Stimulated activated naive CD8-positive, alpha-beta T cell treated with anti-CD3 and anti-CD28 coated beads, Interleukin-15, Interleukin-2, amounts not matched to agents 100 U/mL and 50 U/mL, for 24 hours (primary cell): ENCODE data around the gene HMHB1.
"Not testable (repeated sequence)": the region's sequence is repeated elsewhere in the genome, so short reads cannot be mapped to it uniquely, and the experiment has no call there.

ENCODE experiments used
- ATAC-seq: fragments of 150-1000 bp; cut with Tn5 transposase; one replicate; pipeline ENCODE4 v1.10.0; 2021
- DNase-seq: peaks from one replicate; pipeline ENCODE4 v3.0.0; 2021

HMHB1 gene

GRCh38 chr5:143801252-143801939 is 10.6 kb upstream of the HMHB1 start:
- no peak for DNase-seq
- no peak for ATAC-seq

- DNase-seq (no peak), ATAC-seq (no peak)
These were observed 6.1 kb upstream of the HMHB1 start for GRCh38 chr5:143805861-143806260.

- ATAC-seq (no peak), DNase-seq (no peak)
These were observed 5.4 kb upstream of the HMHB1 start for GRCh38 chr5:143806579-143806978.

DNA sequence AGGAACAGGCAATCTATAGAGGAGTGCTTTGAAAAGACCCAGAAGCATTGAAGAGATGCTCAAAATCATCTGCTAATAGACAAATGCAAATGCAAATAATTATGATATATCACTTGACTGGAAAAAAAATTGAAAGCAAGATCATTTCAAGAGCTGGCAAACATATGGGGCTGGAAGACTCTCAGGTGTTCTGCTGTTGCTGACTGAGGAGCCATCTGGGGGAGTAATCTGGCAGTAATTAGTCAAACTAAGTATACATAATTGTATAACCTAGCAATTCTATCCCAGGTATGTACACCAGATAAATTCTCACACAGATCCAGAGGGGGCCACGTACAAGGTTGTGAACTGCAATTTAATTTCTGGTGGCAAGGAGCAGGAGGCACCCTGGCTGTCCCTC is 4.6 kb upstream of the HMHB1 start:
- no peak for DNase-seq
- no peak for ATAC-seq

GRCh38 chr5:143816370-143816769 is 4.4 kb downstream of the HMHB1 start:
- not testable (repeated sequence) for ATAC-seq, DNase-seq

- ATAC-seq (no peak), DNase-seq (no peak)
These were observed 7.8 kb downstream of the HMHB1 start for GRCh38 chr5:143819716-143820115.

DNA sequence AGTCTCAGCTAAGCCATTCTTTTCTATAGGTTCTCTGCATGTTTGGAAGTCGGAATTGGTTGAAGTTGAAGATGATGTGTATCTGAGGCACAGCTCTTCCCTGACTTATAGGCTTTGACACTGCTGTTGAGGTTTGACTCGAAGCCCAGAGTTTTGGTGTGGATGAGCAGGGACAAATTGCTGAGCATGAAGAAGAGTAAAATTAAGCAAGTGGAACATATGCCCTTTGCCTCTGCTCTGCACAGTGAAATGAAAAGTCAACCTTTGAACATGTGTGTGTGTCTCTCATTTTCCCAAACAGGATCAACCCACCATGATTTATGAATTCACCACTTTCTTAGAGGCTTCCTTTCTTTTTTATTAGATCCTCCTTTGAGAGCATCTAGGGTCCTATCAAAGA is 8.5 kb downstream of the HMHB1 start:
- ATAC-seq (no peak), DNase-seq (no peak)

- DNase-seq (peak; percentile 89), ATAC-seq (peak; percentile 79)
These were observed 13.1 kb downstream of the HMHB1 start for GRCh38 chr5:143824851-143825720.

DNA sequence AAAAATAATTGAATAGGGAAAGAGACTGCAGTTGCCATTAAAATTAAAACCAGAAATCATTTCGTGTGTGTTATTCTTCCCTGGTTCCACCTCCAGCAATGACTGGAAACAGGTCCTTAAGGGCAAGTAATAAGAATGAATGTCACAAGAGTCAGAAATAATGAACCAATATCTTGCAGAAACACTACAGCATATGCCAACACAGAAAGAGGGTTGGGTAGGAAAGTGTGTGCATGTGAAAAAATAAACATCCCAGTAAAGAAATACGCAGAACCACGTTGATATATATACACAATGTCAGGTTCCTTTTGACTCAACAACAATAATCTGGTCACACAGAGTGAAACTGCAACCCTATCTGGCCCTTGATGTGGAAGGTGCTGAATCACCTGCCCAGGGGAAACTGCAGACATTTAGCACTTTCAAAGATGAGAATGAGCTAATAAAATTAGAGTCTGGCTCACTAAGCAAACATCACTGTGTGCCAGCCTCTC is 15.0 kb downstream of the HMHB1 start:
- DNase-seq, result peak; percentile 14
- ATAC-seq, result peak; percentile 81

DNA sequence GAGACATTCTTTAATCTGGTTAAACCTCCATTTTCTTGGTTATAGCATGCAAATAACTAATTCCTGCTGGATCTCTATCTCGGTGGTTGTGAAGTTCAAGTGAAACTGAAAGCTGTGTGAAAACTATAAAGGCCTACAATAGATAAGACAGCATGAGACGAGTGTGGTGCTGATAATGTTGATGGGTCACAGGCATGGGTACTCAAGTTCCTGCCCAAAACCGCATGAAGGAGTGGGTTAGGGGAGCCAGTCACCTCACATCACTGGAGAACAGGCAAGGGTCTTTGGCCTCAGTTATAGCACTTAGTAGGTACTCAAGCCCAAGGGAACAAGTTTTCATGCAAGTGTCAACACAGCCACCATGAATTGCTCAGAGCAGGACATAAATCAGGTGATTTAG is 16.7 kb downstream of the HMHB1 start:
- peak; percentile 55 for ATAC-seq
- no peak for DNase-seq

DNA sequence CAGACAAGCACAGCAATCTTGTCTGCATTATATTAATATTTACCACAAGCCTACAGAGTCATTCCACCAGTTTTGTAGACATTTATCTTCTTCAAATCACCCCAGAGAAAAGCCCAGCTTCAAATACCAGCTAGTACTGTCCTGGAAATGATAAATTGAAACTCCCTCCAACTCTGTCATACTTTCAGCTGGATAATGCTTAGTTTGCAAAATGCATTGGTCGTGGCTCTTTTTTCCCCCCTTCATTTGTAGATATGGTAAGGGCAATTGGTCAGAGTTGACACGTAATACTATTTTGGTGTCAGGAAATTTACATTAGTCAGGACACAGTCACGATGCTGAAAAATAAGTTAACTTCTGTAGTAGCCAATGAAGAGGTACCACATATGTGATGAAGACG is 21.2 kb downstream of the HMHB1 start:
- ATAC-seq, result no peak
- DNase-seq, result no peak

DNA sequence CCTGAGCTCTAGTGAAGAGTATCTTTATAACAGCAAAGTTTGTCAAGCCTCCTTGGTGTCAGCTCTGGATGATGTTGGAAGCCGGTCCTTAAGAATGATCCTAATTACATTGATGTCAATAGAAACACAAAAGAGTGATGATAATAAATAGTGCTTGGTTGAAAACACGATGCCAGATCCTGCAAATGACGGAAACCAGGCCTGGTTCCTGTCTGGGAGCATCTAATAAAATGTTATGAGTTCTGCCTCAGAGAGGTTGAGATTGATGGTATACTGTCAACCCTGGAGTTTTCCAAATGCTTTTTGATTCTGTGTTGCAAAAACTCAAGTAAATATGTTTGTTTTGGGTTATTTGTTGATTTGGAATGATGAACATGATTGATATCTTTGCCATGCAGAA is 23.3 kb downstream of the HMHB1 start:
- DNase-seq (no peak), ATAC-seq (no peak)

- no peak for ATAC-seq
- DNase-seq, result no peak
These were observed 24.3 kb downstream of the HMHB1 start for GRCh38 chr5:143836161-143836725.

- no peak for ATAC-seq
- no peak for DNase-seq
These were observed 25.4 kb downstream of the HMHB1 start for GRCh38 chr5:143837306-143837848.

DNA sequence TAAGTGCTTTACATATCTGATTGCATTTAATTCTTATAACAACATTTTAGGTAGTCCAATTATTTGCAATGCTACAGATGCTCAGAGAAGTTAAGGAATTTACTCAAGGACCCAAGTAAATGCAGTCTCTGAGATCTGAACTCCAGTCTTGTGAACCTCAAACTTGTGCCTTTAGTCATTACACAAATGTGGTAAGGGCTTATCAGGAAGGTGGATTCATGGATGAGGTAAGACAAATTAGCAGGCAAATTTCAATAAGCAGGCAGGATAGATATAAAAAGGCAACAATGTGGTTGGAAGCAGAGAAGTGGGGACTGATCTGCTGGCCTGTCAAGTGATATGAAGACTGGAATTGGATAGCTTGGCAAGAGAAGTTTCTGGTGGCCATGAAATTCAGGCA is 29.5 kb downstream of the HMHB1 start:
- DNase-seq, result no peak
- no peak for ATAC-seq

GRCh38 chr5:143842920-143843319 is 31.0 kb downstream of the HMHB1 start:
- DNase-seq, result no peak
- no peak for ATAC-seq

- ATAC-seq (no peak), DNase-seq (no peak)
These were observed 31.5 kb downstream of the HMHB1 start for GRCh38 chr5:143843461-143843860.

- ATAC-seq (no peak), DNase-seq (no peak)
These were observed 38.2 kb downstream of the HMHB1 start for GRCh38 chr5:143850050-143850683.

- no peak for ATAC-seq
- DNase-seq, result no peak
These were observed 39.4 kb downstream of the HMHB1 start for GRCh38 chr5:143851383-143851782.

DNA sequence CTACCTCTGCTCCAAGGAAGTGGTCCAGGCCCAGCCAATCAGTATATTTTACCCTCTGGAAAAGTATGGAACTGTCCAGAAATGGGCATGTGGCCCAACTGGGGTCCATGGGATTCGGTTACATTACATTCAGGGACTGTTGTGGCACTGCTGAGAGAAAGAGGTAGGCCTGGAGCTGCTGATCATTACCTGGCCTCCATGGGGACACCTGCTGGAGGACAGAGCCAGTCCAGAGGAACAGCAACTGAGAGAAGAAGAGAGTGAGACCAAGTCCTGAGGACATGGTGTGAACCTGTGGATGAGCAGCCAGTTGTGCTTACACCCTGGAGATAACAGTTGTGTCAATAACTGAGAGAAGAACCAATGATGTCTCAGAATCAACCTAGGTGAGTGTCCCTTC is 48.2 kb downstream of the HMHB1 start:
- ATAC-seq (no peak), DNase-seq (no peak)

DNA sequence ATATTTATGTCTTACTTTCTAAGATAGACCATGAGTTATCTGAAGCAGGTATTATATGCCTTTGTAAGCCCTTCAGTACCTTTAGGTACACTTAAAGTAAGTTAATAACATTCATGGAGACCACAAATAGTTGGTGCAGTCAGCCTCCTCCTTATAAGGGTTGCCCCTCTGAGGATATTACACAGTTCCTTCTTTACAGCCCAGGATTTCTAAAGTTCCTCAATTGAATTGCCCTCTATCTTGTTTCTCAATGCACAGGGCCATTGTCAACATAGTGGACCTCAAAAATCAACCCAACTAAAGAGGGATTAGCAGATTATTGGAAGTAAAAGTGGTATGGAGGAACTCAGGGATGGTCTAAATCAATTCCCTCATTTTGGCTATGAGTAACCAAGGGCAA is 50.3 kb downstream of the HMHB1 start:
- no peak for DNase-seq

GRCh38 chr5:143865426-143866025 is 53.6 kb downstream of the HMHB1 start:
- DNase-seq, result no peak

More for the DNA sequence above, 50.3 kb downstream of the HMHB1 start:
- ATAC-seq, result no peak

More at GRCh38 chr5:143865426-143866025, 53.6 kb downstream of the HMHB1 start:
- no peak for ATAC-seq
